ENCODE data around the gene IGFL4. TPM values are rescaled to one million over a fixed set of nuclear protein-coding genes. Genes with fewer than 3 reads are reported as not detected.

IGFL4 gene
- total and polyA plus RNA-seq, 9 of the 15 experiments (the other 6 are each of a cell fraction or from before 2014, with no cell fraction given): not detected

DNA sequence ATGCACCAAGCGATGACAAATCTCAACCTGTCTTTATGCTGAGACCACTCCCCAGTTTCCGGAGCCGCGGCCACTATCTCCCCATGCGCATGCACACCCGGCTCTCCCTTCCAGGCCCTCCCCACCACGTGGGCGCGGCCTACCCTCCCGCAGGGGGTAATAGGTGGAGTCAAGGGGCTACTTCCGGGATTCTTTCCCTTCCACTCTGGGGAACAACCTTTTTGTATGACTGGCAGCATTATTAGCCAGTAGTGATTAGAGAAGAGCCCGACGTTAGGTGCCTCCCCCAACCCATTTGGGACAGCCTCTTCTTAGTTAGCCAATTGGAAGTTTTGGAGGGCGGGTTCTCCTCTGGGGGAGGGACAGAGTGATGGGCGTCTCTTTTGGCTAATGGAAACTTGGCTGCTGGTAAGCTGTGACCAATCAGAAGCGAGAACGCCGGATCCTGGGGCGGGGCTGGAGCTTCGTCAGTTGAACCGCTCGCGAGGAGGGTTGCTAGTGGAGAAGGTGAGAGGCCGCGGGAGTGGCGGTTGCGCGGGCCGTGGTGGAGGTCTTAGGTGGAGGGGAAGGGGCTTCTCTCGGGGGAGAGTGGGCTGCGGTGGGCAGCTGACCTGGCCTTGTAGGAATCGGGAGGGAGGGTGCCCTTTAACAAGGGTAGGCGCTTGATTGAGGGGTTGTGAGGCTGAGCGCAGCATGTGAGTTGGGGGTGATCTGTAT lies 45.6 kb downstream of the IGFL4 start, which contains the start of gene CCDC61 (continued):
- TF ChIP-seq PBX2 (CRISPR knock-in tag; IDR thresholded peaks at IDR 0.05; ENCODE audit: low read depth) (peak; percentile 89), PBX2 (tag; conservative IDR thresholded peaks at IDR 0.05; ENCODE audit: low read depth) (peak; percentile 100), BRCA1 (IDR thresholded peaks at IDR 0.05) (no peak), BRCA1 (CRISPR knock-in tag; IDR thresholded peaks at IDR 0.05) (no peak), MAZ (CRISPR knock-in tag; conservative IDR thresholded peaks at IDR 0.05 in 1 of 2, IDR thresholded peaks at IDR 0.05 in 1 of 2) (peak; percentile 95 to 100), ETS2 (tag; IDR thresholded peaks at IDR 0.05; ENCODE audit: borderline replicate concordance, poor library complexity, severe bottlenecking) (no peak), SOX6 (IDR thresholded peaks at IDR 0.05) (no peak), RNF2 (IDR thresholded peaks at IDR 0.05) (no peak), EZH2 (IDR thresholded peaks at IDR 0.05; ENCODE audit: borderline replicate concordance, low read depth, low read length) (no peak), TRIM28 (IDR thresholded peaks at IDR 0.05) (no peak), TAF15 (IDR thresholded peaks at IDR 0.05; ENCODE audit: low read depth, low read length) (no peak), PHB2 (IDR thresholded peaks at IDR 0.05; ENCODE audit: low read depth) (no peak), KLF16 (IDR thresholded peaks at IDR 0.05) (no peak), XRCC5 (IDR thresholded peaks at IDR 0.05; ENCODE audit: low read depth, low read length) (no peak; the same call in 1 of the 2 replicates), NBN (IDR thresholded peaks at IDR 0.05; ENCODE audit: low read depth) (no peak), XRCC4 (IDR thresholded peaks at IDR 0.05; ENCODE audit: extremely low read depth, insufficient read depth, insufficient read length) (no peak), USF1 (CRISPR knock-in tag; IDR thresholded peaks at IDR 0.05) (peak; percentile 94), ZNF584 (CRISPR knock-in tag; IDR thresholded peaks at IDR 0.05; ENCODE audit: low read depth) (no peak)
- TF ChIP-seq, protein P1, sequence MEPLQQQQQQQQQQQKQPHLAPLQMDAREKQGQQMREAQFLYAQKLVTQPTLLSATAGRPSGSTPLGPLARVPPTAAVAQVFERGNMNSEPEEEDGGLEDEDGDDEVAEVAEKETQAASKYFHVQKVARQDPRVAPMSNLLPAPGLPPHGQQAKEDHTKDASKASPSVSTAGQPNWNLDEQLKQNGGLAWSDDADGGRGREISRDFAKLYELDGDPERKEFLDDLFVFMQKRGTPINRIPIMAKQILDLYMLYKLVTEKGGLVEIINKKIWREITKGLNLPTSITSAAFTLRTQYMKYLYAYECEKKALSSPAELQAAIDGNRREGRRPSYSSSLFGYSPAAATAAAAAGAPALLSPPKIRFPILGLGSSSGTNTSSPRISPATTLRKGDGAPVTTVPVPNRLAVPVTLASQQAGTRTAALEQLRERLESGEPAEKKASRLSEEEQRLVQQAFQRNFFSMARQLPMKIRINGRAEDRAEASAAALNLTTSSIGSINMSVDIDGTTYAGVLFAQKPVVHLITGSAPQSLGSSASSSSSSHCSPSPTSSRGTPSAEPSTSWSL (CRISPR knock-in tag; IDR thresholded peaks at IDR 0.05; ENCODE audit: borderline replicate concordance): no peak
